CD14-positive monocyte (primary cell): ENCODE measurements around the gene CEBPB. TPM values are rescaled to one million over a fixed set of nuclear protein-coding genes. Genes with fewer than 3 reads are reported as not detected.

ENCODE experiments used
- DNase-seq, 3 donors: peaks; one replicate each; pipeline ENCODE4 v3.0.0-alpha.2; 2011 to 2022
- H2AFZ ChIP-seq: 2 replicates; pipeline ENCODE4 v1.6.0; 2012; ENCODE audit warnings: mild to moderate bottlenecking, low read depth, low read length, inconsistent platforms; ENCODE audit not compliant: insufficient read depth, poor library complexity, severe bottlenecking
- H3K27ac ChIP-seq, 2 donors: 1 replicate in 1 of 2; 2 replicates in 1 of 2; pipeline ENCODE4 v1.5.1; 2012 to 2013; ENCODE audit warnings: low read length in 2 of 2, control low read depth in 1 of 2, inconsistent platforms in 1 of 2, low read depth in 1 of 2, mild to moderate bottlenecking in 1 of 2
- H3K27me3 ChIP-seq, 2 donors: one replicate each; pipeline versions ENCODE4 v1.6.0 to v1.6.1; 2011 to 2013; ENCODE audit warnings: low read length in 2 of 2; ENCODE audit not compliant: control insufficient read depth in 2 of 2, insufficient read depth in 2 of 2
- H3K36me3 ChIP-seq, 2 donors: replicated peaks in 1 of 2; 1 replicate in 1 of 2; 2 replicates in 1 of 2; pipeline versions ENCODE4 v1.5.1 to v1.6.1; 2012 to 2013; ENCODE audit warnings: low read length in 2 of 2, control low read depth in 1 of 2, inconsistent platforms in 1 of 2, mild to moderate bottlenecking in 1 of 2; ENCODE audit not compliant: insufficient read depth in 2 of 2, control insufficient read depth in 1 of 2
- H3K4me1 ChIP-seq, 2 donors: 1 replicate in 1 of 2; 2 replicates in 1 of 2; pipeline versions ENCODE4 v1.5.1 to v1.6.1; 2012 to 2013; ENCODE audit warnings: low read length in 2 of 2, control low read depth in 1 of 2, inconsistent platforms in 1 of 2, mild to moderate bottlenecking in 1 of 2, moderate library complexity in 1 of 2; ENCODE audit not compliant: insufficient read depth in 2 of 2, control insufficient read depth in 1 of 2
- H3K4me2 ChIP-seq: replicated peaks from 2 replicates; pipeline ENCODE3; 2012; ENCODE audit warnings: low read length, moderate library complexity, mild to moderate bottlenecking; ENCODE audit not compliant: poor library complexity, severe bottlenecking; ENCODE audit errors: extremely low read depth
- H3K4me3 ChIP-seq, 3 experiments: fragments of 200-600 bp in 1 of 3; sonication (generic) in 1 of 3; replicated peaks in 1 of 3; 1 replicate in 2 of 3; 2 replicates in 1 of 3; pipeline ENCODE4 v1.5.1; 2011 to 2013; ENCODE audit warnings: low read length in 3 of 3, mild to moderate bottlenecking in 3 of 3, control low read depth in 2 of 3, low read depth in 2 of 3, inconsistent platforms in 1 of 3, moderate library complexity in 1 of 3
- H3K79me2 ChIP-seq: 2 replicates; pipeline ENCODE4 v1.6.0; 2012; ENCODE audit warnings: mild to moderate bottlenecking, control low read depth, inconsistent platforms, low read length, moderate library complexity; ENCODE audit not compliant: insufficient read depth
- H3K9ac ChIP-seq: 2 replicates; pipeline ENCODE4 v1.6.0; 2017; ENCODE audit warnings: low read length, mild to moderate bottlenecking; ENCODE audit not compliant: insufficient read depth, poor library complexity, severe bottlenecking
- H3K9me3 ChIP-seq, 2 donors: replicated peaks in 1 of 2; 1 replicate in 1 of 2; 2 replicates in 1 of 2; pipeline versions ENCODE4 v1.5.1 to v1.6.1; 2012 to 2013; ENCODE audit warnings: low read length in 2 of 2, control low read depth in 1 of 2; ENCODE audit not compliant: control insufficient read depth in 1 of 2, insufficient read depth in 1 of 2
- H4K20me1 ChIP-seq: 2 replicates; pipeline ENCODE4 v1.6.0; 2012; ENCODE audit warnings: mild to moderate bottlenecking, low read length, control low read depth, moderate library complexity; ENCODE audit not compliant: insufficient read depth
- H3K27ac Mint-ChIP-seq, 7 donors: one replicate each; pipeline ENCODE4 v1.8.0; 2020; ENCODE audit warnings: mild to moderate bottlenecking in 7 of 7, mixed read lengths in 7 of 7, moderate library complexity in 6 of 7, inconsistent platforms in 2 of 7
- H3K27me3 Mint-ChIP-seq, 3 donors: one replicate each; pipeline ENCODE4 v1.8.0; 2021 to 2022; ENCODE audit warnings: low read depth in 3 of 3, mild to moderate bottlenecking in 3 of 3, mixed read lengths in 3 of 3, moderate library complexity in 3 of 3, inconsistent platforms in 1 of 3
- H3K36me3 Mint-ChIP-seq, 2 donors: one replicate each; pipeline ENCODE4 v1.8.0; 2020; ENCODE audit warnings: mixed read lengths in 2 of 2, inconsistent platforms in 1 of 2, mild to moderate bottlenecking in 1 of 2
- H3K4me1 Mint-ChIP-seq: one replicate; pipeline ENCODE4 v1.8.0; 2020; ENCODE audit warnings: mild to moderate bottlenecking, mixed read lengths
- H3K4me3 Mint-ChIP-seq, 2 donors: one replicate each; pipeline ENCODE4 v1.8.0; 2020; ENCODE audit warnings: mild to moderate bottlenecking in 2 of 2, mixed read lengths in 2 of 2, moderate library complexity in 1 of 2
- H3K9me3 Mint-ChIP-seq, 7 donors: one replicate each; pipeline ENCODE4 v1.8.0; 2020 to 2022; ENCODE audit warnings: mixed read lengths in 7 of 7, mild to moderate bottlenecking in 6 of 7, moderate library complexity in 6 of 7, inconsistent platforms in 2 of 7
- WGBS: methylation state at CpG from one replicate; pipeline ENCODE4 v1.1.5; 2013; ENCODE audit warnings: missing lambda C conversion rate; ENCODE audit not compliant: insufficient coverage; 5-methylcytosine and 5-hydroxymethylcytosine counted together
- intact Hi-C, 2 donors: fragments of 100-400 bp; cut with micrococcal nuclease; formaldehyde crosslinking; loops; one replicate each; pipeline versions ENCODE4 v1.15.0 to v1.15.1; 2023
- polyA plus RNA-seq, 3 donors: library from polyadenylated mRNA; depleted of rRNA in 1 of 3; unstranded in 2 of 3; stranded (reverse) in 1 of 3; fragments of 300-500 nt in 2 of 3; fragments of >200 nt in 1 of 3; fragmentation: Illumina TruSeq in 2 of 3; gene quantifications; 1 replicate in 2 of 3; 2 replicates in 1 of 3; pipeline ENCODE4 v1.2.3, GENCODE V29; 2012 to 2021
- TF ChIP-seq, protein P1 (sequence below): fragments of 200-600 bp; IDR thresholded peaks from one replicate; pipeline ENCODE4 v1.8.0; 2022; ENCODE audit warnings: antibody characterized with exemption, mild to moderate bottlenecking

CEBPB gene
- polyA plus RNA-seq, 3 donors, result 52.4 to 445 (median 80.8) TPM

DNA sequence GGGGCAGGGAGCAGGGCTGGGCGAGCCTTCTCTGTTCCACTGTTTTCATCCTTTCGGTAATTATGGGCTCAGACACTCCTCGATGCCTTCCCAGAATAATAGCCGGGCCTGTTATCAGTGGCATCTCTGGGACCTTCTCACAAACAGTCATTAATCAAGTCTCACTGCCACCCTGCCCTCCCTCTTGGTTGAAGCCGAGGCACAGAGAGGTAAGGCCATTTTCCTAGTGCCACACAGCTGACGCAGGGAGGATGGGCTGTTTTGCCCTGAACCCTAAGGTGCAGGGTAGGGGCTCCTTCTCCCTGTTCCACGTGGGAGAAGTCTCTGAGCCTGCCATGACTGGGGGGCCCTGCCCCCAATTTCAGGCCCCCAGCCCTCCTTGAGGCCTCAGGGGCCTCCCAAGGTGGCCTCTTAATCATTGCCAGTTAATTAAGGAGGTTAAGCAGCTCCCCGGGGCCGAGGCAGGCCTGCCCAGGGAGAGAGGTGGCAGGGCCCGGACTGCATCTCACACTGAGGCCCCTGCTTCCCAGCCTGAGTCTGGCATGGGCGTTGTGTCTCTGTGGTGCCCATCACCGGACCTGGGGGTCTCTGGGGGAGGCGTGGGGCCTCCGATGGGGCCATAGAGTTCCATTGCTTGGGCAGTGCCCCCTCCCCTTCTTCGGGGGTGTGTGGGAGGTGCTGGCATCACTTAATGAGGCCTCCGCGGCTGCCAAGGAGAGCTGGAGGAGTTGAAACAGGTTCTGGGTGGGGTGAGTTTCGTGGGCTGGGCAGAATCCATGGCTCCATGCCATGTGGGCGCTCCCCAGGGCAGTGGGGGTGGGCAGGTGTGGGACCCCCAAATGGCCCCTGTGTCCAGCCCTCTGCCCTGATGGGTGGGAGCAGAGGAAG lies 42.9 kb downstream of the CEBPB start:
- H2AFZ ChIP-seq, result no peak overlapping the region
- no peak overlapping the region for H3K9ac ChIP-seq
- intact Hi-C loops, result no loop called here
- no peaks in the 10 kb centered on the region for H3K36me3 Mint-ChIP-seq
- H3K36me3 ChIP-seq, result no peaks in the 10 kb centered on the region
- peaks cover 41% of the 10 kb centered on the region for H3K4me1 Mint-ChIP-seq
- H3K27me3 ChIP-seq, result no peaks in the 10 kb centered on the region
- no peak overlapping the region for H3K4me3 ChIP-seq
- peaks cover 0 to 3% (median 0%) of the 10 kb centered on the region in 7 donors for H3K9me3 Mint-ChIP-seq
- H4K20me1 ChIP-seq, result no peaks in the 10 kb centered on the region
- peaks cover 33 to 34% of the 10 kb centered on the region in 2 donors for H3K4me1 ChIP-seq
- H3K27ac ChIP-seq, result no peak overlapping the region
- H3K4me3 Mint-ChIP-seq, result no peak overlapping the region
- whole genome bisulfite sequencing, result 89% methylated on average over 16 of the region's 19 CpGs
- H3K79me2 ChIP-seq, result no peaks in the 10 kb centered on the region
- peaks cover 0 to 5% (median 0%) of the 10 kb centered on the region in 3 donors for H3K27me3 Mint-ChIP-seq
- H3K27ac Mint-ChIP-seq, result no peak overlapping the region
- TF ChIP-seq, protein P1, sequence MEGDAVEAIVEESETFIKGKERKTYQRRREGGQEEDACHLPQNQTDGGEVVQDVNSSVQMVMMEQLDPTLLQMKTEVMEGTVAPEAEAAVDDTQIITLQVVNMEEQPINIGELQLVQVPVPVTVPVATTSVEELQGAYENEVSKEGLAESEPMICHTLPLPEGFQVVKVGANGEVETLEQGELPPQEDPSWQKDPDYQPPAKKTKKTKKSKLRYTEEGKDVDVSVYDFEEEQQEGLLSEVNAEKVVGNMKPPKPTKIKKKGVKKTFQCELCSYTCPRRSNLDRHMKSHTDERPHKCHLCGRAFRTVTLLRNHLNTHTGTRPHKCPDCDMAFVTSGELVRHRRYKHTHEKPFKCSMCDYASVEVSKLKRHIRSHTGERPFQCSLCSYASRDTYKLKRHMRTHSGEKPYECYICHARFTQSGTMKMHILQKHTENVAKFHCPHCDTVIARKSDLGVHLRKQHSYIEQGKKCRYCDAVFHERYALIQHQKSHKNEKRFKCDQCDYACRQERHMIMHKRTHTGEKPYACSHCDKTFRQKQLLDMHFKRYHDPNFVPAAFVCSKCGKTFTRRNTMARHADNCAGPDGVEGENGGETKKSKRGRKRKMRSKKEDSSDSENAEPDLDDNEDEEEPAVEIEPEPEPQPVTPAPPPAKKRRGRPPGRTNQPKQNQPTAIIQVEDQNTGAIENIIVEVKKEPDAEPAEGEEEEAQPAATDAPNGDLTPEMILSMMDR, result no peak
- DNase-seq, result no peak
- H3K4me2 ChIP-seq, result no peak overlapping the region
- H3K9me3 ChIP-seq, result no peaks in the 10 kb centered on the region

DNA sequence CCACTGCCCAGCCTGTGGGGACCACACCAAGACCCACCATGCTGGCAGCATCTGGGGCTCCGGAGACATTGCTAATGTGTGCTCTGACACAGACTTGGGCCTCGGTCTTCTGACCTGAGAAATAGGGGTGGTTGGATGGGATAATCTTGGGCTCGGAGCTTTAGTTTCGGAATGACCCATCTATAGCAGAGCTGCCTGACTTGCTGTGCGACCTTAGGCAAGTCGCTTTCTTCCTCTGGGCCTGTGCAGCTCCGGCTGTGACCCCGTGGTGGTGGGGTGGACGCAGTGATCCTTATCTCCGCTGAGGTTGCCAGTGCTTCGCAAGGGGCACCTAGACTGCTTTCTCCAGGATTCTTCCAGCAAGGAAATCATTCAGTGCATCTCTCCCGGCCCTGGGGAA lies 43.7 kb downstream of the CEBPB start:
- Mint-ChIP-seq H3K4me1 (peaks cover 43% of the 10 kb centered on the region), H3K9me3 (peaks cover 0 to 3% (median 0%) of the 10 kb centered on the region in 7 donors), H3K27ac (no peak overlapping the region), H3K36me3 (no peaks in the 10 kb centered on the region), H3K27me3 (peaks cover 0 to 5% (median 0%) of the 10 kb centered on the region in 3 donors), H3K4me3 (no peak overlapping the region)
- whole genome bisulfite sequencing, result 91% methylated on average over 6 of the region's 12 CpGs
- Histone ChIP-seq H3K27me3 (no peaks in the 10 kb centered on the region), H2AFZ (no peak overlapping the region), H3K36me3 (no peaks in the 10 kb centered on the region), H3K27ac (no peak overlapping the region), H3K4me1 (peaks cover 32 to 33% of the 10 kb centered on the region in 2 donors), H3K4me2 (no peak overlapping the region), H3K9me3 (no peaks in the 10 kb centered on the region), H3K4me3 (no peak overlapping the region), H3K9ac (no peak overlapping the region), H3K79me2 (no peaks in the 10 kb centered on the region), H4K20me1 (no peaks in the 10 kb centered on the region)
- intact Hi-C loops, result no loop called here
- DNase-seq, result no peak
- TF ChIP-seq, protein P1, result no peak
